HEK293 (cell line): ENCODE measurements around the gene CLIP3.

ENCODE experiments used
- BCL11A ChIP-seq: fragments of 450-650 bp; formaldehyde crosslinking; IDR thresholded peaks from 2 replicates; pipeline ENCODE4 v1.5.1; 2016; ENCODE audit warnings: low read depth, missing biosample characterization, missing genetic modification characterization
- HOXD13 ChIP-seq: sonication (generic); formaldehyde crosslinking; IDR thresholded peaks from 2 replicates; pipeline ENCODE4 v1.8.0; 2022; ENCODE audit warnings: missing genetic modification reagents, borderline replicate concordance
- INSM2 ChIP-seq: fragments of 450-650 bp; formaldehyde crosslinking; IDR thresholded peaks from 2 replicates; pipeline ENCODE4 v1.5.1; 2016; ENCODE audit warnings: missing biosample characterization, missing genetic modification characterization
- PRDM2 ChIP-seq: fragments of 450-650 bp; formaldehyde crosslinking; IDR thresholded peaks from 2 replicates; pipeline ENCODE4 v1.5.1; 2016; ENCODE audit warnings: missing biosample characterization, missing genetic modification characterization, borderline replicate concordance
- PRDM4 ChIP-seq: fragments of 450-650 bp; formaldehyde crosslinking; IDR thresholded peaks from 2 replicates; pipeline ENCODE4 v1.5.1; 2017; ENCODE audit warnings: missing biosample characterization, missing genetic modification characterization
- ZBTB21 ChIP-seq: fragments of 450-650 bp; formaldehyde crosslinking; IDR thresholded peaks from 2 replicates; pipeline ENCODE4 v1.5.1; 2017; ENCODE audit warnings: missing biosample characterization, missing genetic modification characterization
- ZBTB49 ChIP-seq: fragments of 450-650 bp; formaldehyde crosslinking; IDR thresholded peaks from 2 replicates; pipeline ENCODE4 v1.5.1; 2016; ENCODE audit warnings: missing biosample characterization, missing genetic modification characterization, low read depth
- ZFP41 ChIP-seq: fragments of 450-650 bp; formaldehyde crosslinking; IDR thresholded peaks from 2 replicates; pipeline ENCODE4 v1.5.1; 2016; ENCODE audit warnings: missing biosample characterization, missing genetic modification characterization, borderline replicate concordance
- ZNF2 ChIP-seq: fragments of 450-650 bp; formaldehyde crosslinking; IDR thresholded peaks from 2 replicates; pipeline ENCODE4 v1.5.1; 2016; ENCODE audit warnings: missing biosample characterization, missing genetic modification characterization
- ZNF280D ChIP-seq: fragments of 450-650 bp; formaldehyde crosslinking; IDR thresholded peaks from 2 replicates; pipeline ENCODE4 v1.5.1; 2016; ENCODE audit warnings: missing biosample characterization, missing genetic modification characterization
- ZNF324 ChIP-seq: fragments of 450-650 bp; formaldehyde crosslinking; IDR thresholded peaks from 2 replicates; pipeline ENCODE4 v1.5.1; 2016; ENCODE audit warnings: missing biosample characterization, missing genetic modification characterization
- ZNF530 ChIP-seq: fragments of 450-650 bp; formaldehyde crosslinking; IDR thresholded peaks from 2 replicates; pipeline ENCODE4 v1.5.1; 2016; ENCODE audit warnings: low read depth, missing biosample characterization, missing genetic modification characterization
- ZNF561 ChIP-seq: fragments of 450-650 bp; IDR thresholded peaks from 2 replicates; pipeline ENCODE4 v1.5.1; 2018; ENCODE audit warnings: missing biosample characterization, missing genetic modification characterization, borderline replicate concordance
- ZNF600 ChIP-seq: fragments of 450-650 bp; formaldehyde crosslinking; IDR thresholded peaks from 2 replicates; pipeline ENCODE4 v1.5.1; 2016; ENCODE audit warnings: missing biosample characterization, missing genetic modification characterization
- ZNF624 ChIP-seq: fragments of 450-650 bp; formaldehyde crosslinking; IDR thresholded peaks from 2 replicates; pipeline ENCODE4 v1.5.1; 2017; ENCODE audit warnings: missing biosample characterization, missing genetic modification characterization
- ZNF677 ChIP-seq: fragments of 450-650 bp; IDR thresholded peaks from 2 replicates; pipeline ENCODE4 v1.5.0; 2018; ENCODE audit warnings: missing biosample characterization, mild to moderate bottlenecking, missing genetic modification characterization, moderate library complexity
- ZNF791 ChIP-seq: fragments of 450-650 bp; formaldehyde crosslinking; IDR thresholded peaks from 2 replicates; pipeline ENCODE4 v1.5.1; 2016; ENCODE audit warnings: missing biosample characterization, missing genetic modification characterization
- TF ChIP-seq, protein P1 (sequence below): fragments of 450-650 bp; IDR thresholded peaks from 2 replicates; pipeline ENCODE4 v1.5.1; 2018; ENCODE audit warnings: missing biosample characterization, mild to moderate bottlenecking, missing genetic modification characterization

Gene CLIP3

DNA sequence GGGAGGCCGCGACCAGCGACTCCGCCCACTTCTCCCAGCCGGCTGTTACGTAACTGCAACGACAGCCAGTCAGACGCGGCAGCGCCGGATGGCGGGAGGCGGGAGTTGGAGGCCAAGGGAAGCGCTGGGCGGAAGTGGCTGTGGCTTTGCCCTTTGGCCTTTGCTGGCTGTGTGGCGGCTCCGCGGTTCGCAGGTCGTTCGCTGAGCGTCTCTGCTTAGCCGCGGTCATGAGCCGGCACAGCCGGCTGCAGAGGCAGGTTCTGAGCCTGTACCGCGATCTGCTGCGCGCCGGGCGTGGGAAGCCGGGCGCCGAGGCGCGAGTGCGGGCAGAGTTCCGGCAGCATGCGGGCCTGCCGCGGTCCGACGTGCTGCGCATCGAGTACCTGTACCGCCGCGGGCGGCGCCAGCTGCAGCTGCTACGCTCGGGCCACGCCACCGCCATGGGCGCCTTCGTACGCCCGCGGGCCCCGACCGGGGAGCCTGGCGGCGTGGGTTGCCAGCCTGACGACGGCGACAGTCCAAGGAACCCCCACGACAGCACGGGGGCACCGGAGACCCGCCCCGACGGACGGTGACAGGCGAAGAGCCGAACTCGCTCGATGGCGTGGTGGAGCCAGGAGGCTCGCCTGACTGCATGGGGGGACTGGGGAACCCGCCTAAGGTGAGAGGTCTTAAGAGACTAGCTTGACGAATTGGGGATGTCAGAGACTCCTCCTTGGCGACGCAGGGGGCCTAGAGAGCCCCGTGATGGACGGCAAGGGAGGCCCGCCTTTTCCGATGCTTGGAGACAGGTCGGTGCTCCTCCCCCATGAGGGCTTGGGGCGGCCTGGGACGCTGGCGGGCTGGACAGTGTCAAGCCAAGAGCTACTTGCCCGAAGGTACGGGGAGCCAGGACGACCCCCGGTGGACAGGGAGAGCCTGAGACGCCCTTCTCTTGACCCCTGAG lies 37.4 kb downstream of the CLIP3 start, which contains the start of gene SDHAF1 (continued):
- no peak for TF ChIP-seq ZNF530 (tag by site-specific recombination)
- peak; percentile 79; the same call in 1 of the 2 replicates for TF ChIP-seq ZNF2 (tag by site-specific recombination)
- no peak for TF ChIP-seq ZNF624 (tag by site-specific recombination)
- TF ChIP-seq ZNF600 (tag by site-specific recombination) = peak; percentile 95
- TF ChIP-seq PRDM2 (tag by site-specific recombination) = no peak; the same call in 1 of the 2 replicates
- no peak for TF ChIP-seq ZNF280D (tag by site-specific recombination)
- no peak for TF ChIP-seq ZFP41 (tag by site-specific recombination)
- TF ChIP-seq, protein P1, sequence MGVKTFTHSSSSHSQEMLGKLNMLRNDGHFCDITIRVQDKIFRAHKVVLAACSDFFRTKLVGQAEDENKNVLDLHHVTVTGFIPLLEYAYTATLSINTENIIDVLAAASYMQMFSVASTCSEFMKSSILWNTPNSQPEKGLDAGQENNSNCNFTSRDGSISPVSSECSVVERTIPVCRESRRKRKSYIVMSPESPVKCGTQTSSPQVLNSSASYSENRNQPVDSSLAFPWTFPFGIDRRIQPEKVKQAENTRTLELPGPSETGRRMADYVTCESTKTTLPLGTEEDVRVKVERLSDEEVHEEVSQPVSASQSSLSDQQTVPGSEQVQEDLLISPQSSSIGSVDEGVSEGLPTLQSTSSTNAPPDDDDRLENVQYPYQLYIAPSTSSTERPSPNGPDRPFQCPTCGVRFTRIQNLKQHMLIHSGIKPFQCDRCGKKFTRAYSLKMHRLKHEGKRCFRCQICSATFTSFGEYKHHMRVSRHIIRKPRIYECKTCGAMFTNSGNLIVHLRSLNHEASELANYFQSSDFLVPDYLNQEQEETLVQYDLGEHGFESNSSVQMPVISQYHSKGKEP (tag by site-specific recombination) = peak; percentile 78
- TF ChIP-seq BCL11A = peak; percentile 99
- TF ChIP-seq ZNF324 (tag by site-specific recombination) = peak; percentile 69
- peak; percentile 95 for TF ChIP-seq ZNF561
- TF ChIP-seq HOXD13 (CRISPR knock-in tag) = no peak
- TF ChIP-seq INSM2 (tag by site-specific recombination) = peak; percentile 57; the same call in 1 of the 2 replicates
- TF ChIP-seq ZNF677 (tag by site-specific recombination) = 0 out of 2 replicates have a peak, but pooled peaks have one; percentile 49
- TF ChIP-seq ZNF791 (tag by site-specific recombination) = no peak
- peak; percentile 61 for TF ChIP-seq PRDM4 (tag by site-specific recombination)
- TF ChIP-seq ZBTB21 (tag by site-specific recombination) = peak; percentile 94
- TF ChIP-seq ZBTB49 (tag by site-specific recombination) = no peak
